ENCODE measurements around the gene MXRA7.
"Not testable (repeated sequence)": the region's sequence is repeated elsewhere in the genome, so short reads cannot be mapped to it uniquely, and the experiment has no call there.

Gene MXRA7

DNA sequence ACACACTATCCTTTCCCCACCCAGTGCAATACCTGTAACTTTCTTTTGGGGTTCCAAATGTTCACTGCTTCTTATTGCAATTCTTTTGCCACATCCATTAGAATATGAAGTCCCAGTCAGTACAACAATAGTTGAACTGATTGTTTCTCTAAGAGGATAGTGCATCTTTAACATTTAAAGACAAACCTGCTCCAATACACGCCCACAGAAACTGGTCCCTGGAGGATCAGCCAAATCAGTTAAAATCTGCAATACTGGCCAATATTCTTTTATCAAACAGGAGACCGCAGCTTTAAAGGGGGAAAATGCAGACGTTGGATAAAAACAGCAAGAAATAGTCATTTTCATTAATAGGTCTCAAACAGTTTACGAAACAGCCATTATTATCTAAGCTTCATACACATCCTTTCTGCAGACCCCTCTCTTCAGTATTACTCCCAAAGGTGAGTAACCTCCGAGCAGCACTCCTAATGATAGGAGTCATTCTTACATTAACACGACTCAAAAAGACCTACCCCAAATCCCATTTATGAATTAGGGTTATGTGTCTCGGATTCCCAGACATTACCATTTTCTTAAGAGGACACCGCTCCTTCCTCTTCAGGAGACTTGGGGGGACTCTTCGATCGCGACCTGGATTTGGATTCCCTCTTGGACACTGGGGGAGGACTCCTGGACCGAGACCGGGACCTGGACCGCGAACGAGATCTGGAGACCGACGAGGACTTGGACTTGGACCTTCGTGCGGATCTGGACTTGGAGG lies 25.0 kb upstream of the MXRA7 start:
- DNase-seq (ENCODE audit: extremely low read depth in 1 of 2, low read depth in 1 of 2) = no peak

- no peak for DNase-seq (ENCODE audit: extremely low read depth in 1 of 2, low read depth in 1 of 2)
These were observed 24.2 kb upstream of the MXRA7 start for GRCh38 chr17:76735006-76735405.

GRCh38 chr17:76734080-76734840 lies 23.5 kb upstream of the MXRA7 start:
- no peak for DNase-seq (ENCODE audit: extremely low read depth in 1 of 2, low read depth in 1 of 2)

DNA sequence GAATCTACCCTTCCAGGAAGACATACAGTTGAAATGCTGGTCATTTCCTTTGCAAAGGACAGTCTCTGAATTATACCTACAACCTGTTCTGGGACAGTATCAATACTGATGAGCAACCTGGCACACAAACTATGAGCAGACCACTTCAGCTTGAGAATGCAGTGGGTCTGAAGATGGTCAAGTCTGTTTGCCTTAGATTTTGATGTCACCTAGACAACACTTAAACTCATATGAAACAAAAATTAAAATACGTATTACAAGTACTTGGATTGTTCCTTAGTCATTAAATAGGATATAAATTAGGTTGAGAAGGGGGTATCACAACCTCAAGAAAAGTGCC lies 22.8 kb upstream of the MXRA7 start:
- DNase-seq (ENCODE audit: extremely low read depth in 1 of 2, low read depth in 1 of 2) = no peak

- no peak for DNase-seq (ENCODE audit: extremely low read depth in 1 of 2, low read depth in 1 of 2)
These were observed 22.2 kb upstream of the MXRA7 start for GRCh38 chr17:76732734-76733617.

DNA sequence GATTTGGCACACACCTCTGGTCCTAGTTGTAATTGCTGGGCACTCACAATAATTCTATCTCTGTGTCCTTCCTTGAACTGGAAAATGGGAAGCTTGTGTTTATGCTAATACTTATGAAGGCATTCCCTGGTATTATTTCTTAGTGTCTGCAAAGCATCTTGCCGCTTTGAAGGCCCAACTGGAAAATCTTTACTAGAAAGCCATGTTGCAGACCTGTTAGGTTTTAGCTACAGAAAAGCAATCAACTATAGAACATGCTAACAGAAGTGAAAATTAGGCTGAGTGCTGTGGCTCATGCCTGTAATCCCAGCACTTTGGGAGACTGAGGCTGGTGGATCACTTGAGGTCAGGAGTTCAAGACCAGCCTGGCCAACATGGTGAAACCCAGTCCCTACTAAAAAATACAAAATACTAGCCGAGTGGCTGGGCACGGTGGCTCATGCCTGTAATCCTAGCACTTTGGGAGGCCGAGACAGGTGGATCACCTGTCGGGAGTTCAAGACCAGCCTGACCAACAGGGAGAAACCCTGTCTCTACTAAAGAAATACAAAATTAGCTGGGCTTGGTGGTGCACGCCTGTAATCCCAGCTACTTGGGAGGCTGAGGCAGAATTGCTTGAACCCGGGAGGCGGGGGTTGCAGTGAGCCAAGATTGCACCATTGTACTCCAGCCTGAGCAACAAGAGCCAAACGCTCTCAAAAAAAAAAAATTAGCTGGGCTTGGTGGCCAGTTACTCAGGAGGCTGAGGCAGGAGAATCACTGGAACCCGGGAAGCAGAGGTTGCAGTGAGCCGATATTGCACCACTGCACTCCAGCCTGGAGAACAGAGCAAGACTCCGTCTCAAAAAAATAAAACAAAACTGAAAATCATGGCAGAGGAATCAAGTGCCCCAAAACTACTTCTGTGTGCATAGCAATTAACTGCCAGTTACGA lies 21.3 kb upstream of the MXRA7 start:
- DNase-seq (ENCODE audit: extremely low read depth in 1 of 2, low read depth in 1 of 2) = not testable (repeated sequence)

DNA sequence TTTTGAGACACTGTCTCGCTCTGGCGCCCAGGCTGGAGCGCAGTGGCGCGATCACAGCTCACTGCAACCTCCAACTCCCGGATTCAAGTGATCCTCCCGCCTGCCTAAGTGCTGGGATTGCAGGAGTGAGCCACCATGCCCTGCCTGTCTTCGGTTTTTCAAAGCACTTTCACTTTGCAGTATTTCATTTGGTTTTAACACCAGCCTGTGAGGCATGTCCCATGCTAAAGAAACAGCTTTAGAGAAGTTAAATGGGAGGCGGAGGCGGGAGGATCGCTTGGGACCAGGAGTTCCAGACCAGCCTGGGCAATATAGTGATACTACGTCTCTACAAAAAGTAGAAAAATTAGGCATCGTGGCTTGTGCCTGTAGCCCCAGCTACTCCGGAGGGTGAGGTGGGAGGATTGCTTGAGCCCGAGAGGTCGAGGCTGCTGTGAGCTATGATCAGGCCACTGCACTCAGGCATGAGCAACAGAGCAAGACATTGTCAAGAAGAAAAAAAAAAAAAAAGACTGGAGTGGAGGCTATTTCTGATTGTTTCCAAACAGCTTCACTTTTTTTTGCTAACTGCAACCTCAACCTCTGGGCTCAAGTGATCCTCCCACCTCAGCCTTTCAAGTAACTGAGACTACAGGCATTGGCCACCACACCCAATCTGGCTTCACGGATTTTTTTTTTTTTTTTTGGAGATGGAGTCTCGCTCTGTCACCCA lies 17.1 kb upstream of the MXRA7 start:
- DNase-seq (ENCODE audit: extremely low read depth in 1 of 2, low read depth in 1 of 2) = no peak

- peak; percentile 49 to 88 for DNase-seq (ENCODE audit: extremely low read depth in 1 of 2, low read depth in 1 of 2)
These were observed 16.3 kb upstream of the MXRA7 start, which contains the start of gene METTL23 for GRCh38 chr17:76726776-76727718. Gene METTL23 (plus strand): TSS chr17:76726839. CDS start chr17:76729711, 2,872 bp downstream.

GRCh38 chr17:76726231-76726775 lies 15.5 kb upstream of the MXRA7 start, which contains the start of gene JMJD6:
Gene JMJD6 (minus strand): TSS chr17:76726606. CDS start chr17:76726475, 131 bp downstream.
- peak in 1 of 2 donors; percentile 92 for DNase-seq (ENCODE audit: extremely low read depth in 1 of 2, low read depth in 1 of 2)

GRCh38 chr17:76725580-76726230 lies 14.9 kb upstream of the MXRA7 start:
- peak; percentile 37 to 50 for DNase-seq (ENCODE audit: extremely low read depth in 1 of 2, low read depth in 1 of 2)

DNA sequence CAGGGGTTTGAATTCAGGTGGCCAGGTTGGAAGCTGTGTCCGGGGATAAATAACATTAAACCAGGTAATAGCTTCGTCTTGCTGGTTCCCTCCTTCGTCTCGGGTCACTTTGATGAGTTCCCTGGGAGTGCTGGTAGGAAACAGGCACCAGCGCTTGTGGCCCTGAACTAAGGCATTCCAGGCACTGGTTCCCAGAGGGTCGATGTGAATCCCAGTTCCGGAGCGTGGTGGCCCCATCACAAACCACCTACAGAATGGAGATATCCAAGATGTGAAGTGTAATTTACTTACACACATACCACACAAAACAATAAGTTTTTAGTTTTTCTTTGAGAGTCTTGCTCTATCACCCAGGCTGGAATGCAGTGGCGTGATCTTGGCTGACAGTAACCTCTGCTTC lies 13.0 kb upstream of the MXRA7 start:
- no peak for DNase-seq (ENCODE audit: extremely low read depth in 1 of 2, low read depth in 1 of 2)

GRCh38 chr17:76722977-76723376 lies 12.2 kb upstream of the MXRA7 start:
- not testable (repeated sequence) for DNase-seq (ENCODE audit: extremely low read depth in 1 of 2, low read depth in 1 of 2)

- no peak for DNase-seq (ENCODE audit: extremely low read depth in 1 of 2, low read depth in 1 of 2)
These were observed 11.5 kb upstream of the MXRA7 start for GRCh38 chr17:76722279-76722678.

- DNase-seq (ENCODE audit: extremely low read depth in 1 of 2, low read depth in 1 of 2) = no peak
These were observed 10.7 kb upstream of the MXRA7 start for GRCh38 chr17:76721463-76721862.

- DNase-seq (ENCODE audit: extremely low read depth in 1 of 2, low read depth in 1 of 2) = no peak
These were observed 10.2 kb upstream of the MXRA7 start for GRCh38 chr17:76720941-76721340.

- DNase-seq (ENCODE audit: extremely low read depth in 1 of 2, low read depth in 1 of 2) = no peak
These were observed 9.4 kb upstream of the MXRA7 start for GRCh38 chr17:76720211-76720610.

- no peak for DNase-seq (ENCODE audit: extremely low read depth in 1 of 2, low read depth in 1 of 2)
These were observed 7.8 kb upstream of the MXRA7 start for GRCh38 chr17:76718516-76718915.

- DNase-seq (ENCODE audit: extremely low read depth in 1 of 2, low read depth in 1 of 2) = no peak
These were observed 6.1 kb upstream of the MXRA7 start for GRCh38 chr17:76716839-76717215.
